ENCODE data around the gene APBB1. TPM values are rescaled to one million over a fixed set of nuclear protein-coding genes. Genes with fewer than 3 reads are reported as not detected.

The APBB1 gene
- total RNA-seq, 1 experiment from 2014 or later: 34.8 TPM

DNA sequence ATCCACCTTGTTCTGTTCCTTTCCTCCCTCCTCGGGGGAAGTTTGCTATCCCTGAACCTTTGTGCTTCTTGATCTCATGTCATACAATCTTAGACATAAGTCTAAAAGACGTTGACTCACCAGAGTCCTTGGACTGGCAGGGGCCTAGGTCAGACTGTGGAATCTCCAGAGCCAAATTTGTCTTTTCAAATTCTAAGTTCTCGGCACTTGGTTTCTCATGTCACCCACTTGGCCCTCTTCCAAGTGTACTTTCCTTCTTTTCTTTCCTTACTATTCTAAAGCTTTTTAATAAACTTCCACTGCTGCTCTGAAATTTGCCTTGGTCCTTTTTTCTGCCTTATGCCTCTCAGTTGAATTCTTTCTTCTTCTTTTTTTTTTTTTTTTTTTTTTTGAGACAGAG lies 58.7 kb downstream of the APBB1 start:
- no peak overlapping the region for H3K4me3 Mint-ChIP-seq
- H3K23me2 ChIP-seq (ENCODE audit: insufficient read length, low read depth, low read length, poor library complexity, severe bottlenecking): no peaks in the 10 kb centered on the region
- no peaks in the 10 kb centered on the region; the same call in 1 of the 2 replicates for H3K27me3 Mint-ChIP-seq (ENCODE audit: low read depth)
- no peaks in the 10 kb centered on the region for H3K4me1 ChIP-seq (ENCODE audit: insufficient read depth, low read length)
- no peak overlapping the region for H3K4ac ChIP-seq (ENCODE audit: low read depth, low read length)
- DNase-seq: no peak
- H3K27ac Mint-ChIP-seq: no peak overlapping the region; a peak in 1 of 7 replicates
- H2BK120ac ChIP-seq (ENCODE audit: low read depth, low read length, poor library complexity, severe bottlenecking): no peak overlapping the region
- no peak overlapping the region for H2AK5ac ChIP-seq (ENCODE audit: insufficient read length, low read length)
- H4K20me1 ChIP-seq (ENCODE audit: control insufficient read depth, insufficient read depth, insufficient read length): no peaks in the 10 kb centered on the region
- no peak overlapping the region for H4K5ac ChIP-seq (ENCODE audit: insufficient read length, low read depth, low read length)
- no peaks in the 10 kb centered on the region for H3K79me2 ChIP-seq (ENCODE audit: insufficient read depth, low read length)
- no peaks in the 10 kb centered on the region for H3K36me3 Mint-ChIP-seq (ENCODE audit: insufficient read depth in 1 of 3, low read depth in 3 of 3)
- H3K9me3 Mint-ChIP-seq: no peaks in the 10 kb centered on the region
- H3K9me3 ChIP-seq (ENCODE audit: control insufficient read depth, low read depth, low read length): no peaks in the 10 kb centered on the region
- no CpG with 5 or more reads among the region's 3 CpGs for WGBS (ENCODE audit: extremely low coverage, insufficient read length, low lambda C conversion rate)
- H2BK15ac ChIP-seq (ENCODE audit: low read depth, low read length): no peak overlapping the region
- H3K9ac ChIP-seq (ENCODE audit: extremely low read depth, insufficient read length, low read length): no peak overlapping the region
- H4K8ac ChIP-seq (replicated peaks; ENCODE audit: insufficient read length, low read depth, low read length): no peak overlapping the region
- H2AFZ ChIP-seq (ENCODE audit: low read length): no peak overlapping the region
- H2BK12ac ChIP-seq (ENCODE audit: insufficient read length, low read depth, low read length): no peak overlapping the region
- no peak overlapping the region for H3K23ac ChIP-seq (ENCODE audit: insufficient read length, low read depth, low read length)
- no peak overlapping the region for H3K4me2 ChIP-seq (ENCODE audit: insufficient read depth, insufficient read length, low read length)
- TF ChIP-seq, protein P1, sequence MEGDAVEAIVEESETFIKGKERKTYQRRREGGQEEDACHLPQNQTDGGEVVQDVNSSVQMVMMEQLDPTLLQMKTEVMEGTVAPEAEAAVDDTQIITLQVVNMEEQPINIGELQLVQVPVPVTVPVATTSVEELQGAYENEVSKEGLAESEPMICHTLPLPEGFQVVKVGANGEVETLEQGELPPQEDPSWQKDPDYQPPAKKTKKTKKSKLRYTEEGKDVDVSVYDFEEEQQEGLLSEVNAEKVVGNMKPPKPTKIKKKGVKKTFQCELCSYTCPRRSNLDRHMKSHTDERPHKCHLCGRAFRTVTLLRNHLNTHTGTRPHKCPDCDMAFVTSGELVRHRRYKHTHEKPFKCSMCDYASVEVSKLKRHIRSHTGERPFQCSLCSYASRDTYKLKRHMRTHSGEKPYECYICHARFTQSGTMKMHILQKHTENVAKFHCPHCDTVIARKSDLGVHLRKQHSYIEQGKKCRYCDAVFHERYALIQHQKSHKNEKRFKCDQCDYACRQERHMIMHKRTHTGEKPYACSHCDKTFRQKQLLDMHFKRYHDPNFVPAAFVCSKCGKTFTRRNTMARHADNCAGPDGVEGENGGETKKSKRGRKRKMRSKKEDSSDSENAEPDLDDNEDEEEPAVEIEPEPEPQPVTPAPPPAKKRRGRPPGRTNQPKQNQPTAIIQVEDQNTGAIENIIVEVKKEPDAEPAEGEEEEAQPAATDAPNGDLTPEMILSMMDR (conservative IDR thresholded peaks at IDR 0.05): no peak
- no peak overlapping the region for H4K91ac ChIP-seq (ENCODE audit: insufficient read length, low read depth, low read length)
- H3K27ac ChIP-seq (ENCODE audit: insufficient read length, low read depth, low read length): no peak overlapping the region
- H2BK5ac ChIP-seq (ENCODE audit: insufficient read length, low read length): no peak overlapping the region
- H3K27me3 ChIP-seq (ENCODE audit: insufficient read depth, low read length): no peaks in the 10 kb centered on the region
- no peak overlapping the region for H3T11ph ChIP-seq (ENCODE audit: low read length)
- H3K56ac ChIP-seq (ENCODE audit: insufficient read length, low read depth, low read length): no peak overlapping the region
- no peak overlapping the region for H3K18ac ChIP-seq (ENCODE audit: insufficient read length, low read depth, low read length)
- H2BK20ac ChIP-seq (ENCODE audit: low read depth, low read length, poor library complexity, severe bottlenecking): no peak overlapping the region
- no peak overlapping the region for H3K14ac ChIP-seq (ENCODE audit: insufficient read depth, low read length)
- peaks cover 4 to 5% of the 10 kb centered on the region in 2 experiments for H3K4me1 Mint-ChIP-seq
- H3K79me1 ChIP-seq (ENCODE audit: insufficient read depth, low read depth, low read length, poor library complexity, severe bottlenecking): no peaks in the 10 kb centered on the region

Data from H9 (cell line).